ENCODE data around the gene HAPLN1.

Gene HAPLN1

DNA sequence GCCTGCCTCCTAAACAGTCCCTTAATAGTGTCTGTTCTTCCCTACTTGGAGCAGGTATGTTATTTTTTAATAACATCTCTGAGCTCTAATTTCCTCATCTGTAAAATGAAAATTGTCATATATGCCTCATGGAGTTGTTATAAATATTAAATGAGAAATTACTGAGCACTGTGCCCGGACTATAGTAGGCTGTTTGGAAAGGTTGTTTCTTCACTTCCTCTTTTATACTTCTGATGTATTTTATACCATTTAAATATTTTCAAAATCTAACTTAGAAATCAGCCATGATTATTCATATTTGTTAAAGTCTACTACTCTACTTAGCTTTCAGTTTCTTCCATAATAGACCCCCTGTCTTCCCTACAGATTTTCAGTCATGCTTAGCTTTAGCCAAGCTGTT lies 30.5 kb upstream of the HAPLN1 start:
- Histone ChIP-seq H3K27me3 (ENCODE audit: insufficient read depth, low read depth, severe bottlenecking) (no peaks in the 10 kb centered on the region), H3K27ac (no peak overlapping the region), H3K9me3 (ENCODE audit: severe bottlenecking) (no peaks in the 10 kb centered on the region), H3K36me3 (no peaks in the 10 kb centered on the region), H3K4me3 (ENCODE audit: low read depth, low read length) (no peak overlapping the region)
- TF ChIP-seq CTCF (IDR thresholded peaks at IDR 0.05; ENCODE audit: low read depth, low read length): no peak
- DNase-seq: no peak

DNA sequence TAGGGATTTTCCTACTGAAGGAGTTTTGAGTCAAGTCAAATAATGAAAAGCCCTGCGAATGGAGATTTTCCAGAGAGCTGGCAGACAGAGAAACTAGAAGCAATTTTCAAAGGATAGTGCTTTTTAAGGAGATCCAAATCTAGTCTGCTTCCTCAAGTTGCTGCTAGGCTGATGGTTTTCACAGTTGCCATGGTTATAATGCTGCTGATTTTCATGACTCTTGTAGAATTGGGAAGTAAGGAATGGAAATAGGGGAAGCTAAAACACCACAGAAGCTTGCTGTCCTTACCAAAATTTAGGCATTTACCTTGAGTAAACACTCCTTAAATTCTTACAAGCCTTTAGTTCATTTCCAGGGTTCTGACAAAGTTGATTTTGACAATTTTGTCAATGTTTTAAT lies 30.1 kb upstream of the HAPLN1 start:
- no peak overlapping the region for H3K27ac ChIP-seq
- H3K27me3 ChIP-seq (ENCODE audit: insufficient read depth, low read depth, severe bottlenecking): no peaks in the 10 kb centered on the region
- no peaks in the 10 kb centered on the region for H3K9me3 ChIP-seq (ENCODE audit: severe bottlenecking)
- no peak for DNase-seq
- H3K36me3 ChIP-seq: no peaks in the 10 kb centered on the region
- H3K4me3 ChIP-seq (ENCODE audit: low read depth, low read length): no peak overlapping the region
- TF ChIP-seq CTCF (IDR thresholded peaks at IDR 0.05; ENCODE audit: low read depth, low read length): no peak

- Histone ChIP-seq H3K27ac (no peak overlapping the region), H3K27me3 (ENCODE audit: insufficient read depth, low read depth, severe bottlenecking) (no peaks in the 10 kb centered on the region), H3K4me3 (ENCODE audit: low read depth, low read length) (no peak overlapping the region), H3K9me3 (ENCODE audit: severe bottlenecking) (no peaks in the 10 kb centered on the region), H3K36me3 (no peaks in the 10 kb centered on the region)
- no peak for DNase-seq
- TF ChIP-seq CTCF (IDR thresholded peaks at IDR 0.05; ENCODE audit: low read depth, low read length): no peak
Measured at GRCh38 chr5:83745816-83746215, 25.2 kb upstream of the HAPLN1 start.

- no peak overlapping the region for H3K4me3 ChIP-seq (ENCODE audit: low read depth, low read length)
- DNase-seq: no peak
- no peaks in the 10 kb centered on the region for H3K36me3 ChIP-seq
- H3K9me3 ChIP-seq (ENCODE audit: severe bottlenecking): no peaks in the 10 kb centered on the region
- no peak overlapping the region for H3K27ac ChIP-seq
- H3K27me3 ChIP-seq (ENCODE audit: insufficient read depth, low read depth, severe bottlenecking): no peaks in the 10 kb centered on the region
- TF ChIP-seq CTCF (IDR thresholded peaks at IDR 0.05; ENCODE audit: low read depth, low read length): no peak
Measured at GRCh38 chr5:83744821-83745220, 24.2 kb upstream of the HAPLN1 start.

GRCh38 chr5:83742089-83742488 lies 21.4 kb upstream of the HAPLN1 start:
- no peaks in the 10 kb centered on the region for H3K27me3 ChIP-seq (ENCODE audit: insufficient read depth, low read depth, severe bottlenecking)
- H3K36me3 ChIP-seq: no peaks in the 10 kb centered on the region
- TF ChIP-seq CTCF (IDR thresholded peaks at IDR 0.05; ENCODE audit: low read depth, low read length): no peak
- no peak overlapping the region for H3K4me3 ChIP-seq (ENCODE audit: low read depth, low read length)
- H3K27ac ChIP-seq: no peak overlapping the region
- DNase-seq: no peak
- no peaks in the 10 kb centered on the region for H3K9me3 ChIP-seq (ENCODE audit: severe bottlenecking)

GRCh38 chr5:83741571-83741970 lies 20.9 kb upstream of the HAPLN1 start:
- no peaks in the 10 kb centered on the region for H3K9me3 ChIP-seq (ENCODE audit: severe bottlenecking)
- no peak for DNase-seq
- H3K27me3 ChIP-seq (ENCODE audit: insufficient read depth, low read depth, severe bottlenecking): no peaks in the 10 kb centered on the region
- H3K4me3 ChIP-seq (ENCODE audit: low read depth, low read length): no peak overlapping the region
- no peaks in the 10 kb centered on the region for H3K36me3 ChIP-seq
- H3K27ac ChIP-seq: no peak overlapping the region
- no peak for TF ChIP-seq CTCF (IDR thresholded peaks at IDR 0.05; ENCODE audit: low read depth, low read length)

All from WERI-Rb-1 (cell line).